ENCODE results near the gene ZNF541.

DNA sequence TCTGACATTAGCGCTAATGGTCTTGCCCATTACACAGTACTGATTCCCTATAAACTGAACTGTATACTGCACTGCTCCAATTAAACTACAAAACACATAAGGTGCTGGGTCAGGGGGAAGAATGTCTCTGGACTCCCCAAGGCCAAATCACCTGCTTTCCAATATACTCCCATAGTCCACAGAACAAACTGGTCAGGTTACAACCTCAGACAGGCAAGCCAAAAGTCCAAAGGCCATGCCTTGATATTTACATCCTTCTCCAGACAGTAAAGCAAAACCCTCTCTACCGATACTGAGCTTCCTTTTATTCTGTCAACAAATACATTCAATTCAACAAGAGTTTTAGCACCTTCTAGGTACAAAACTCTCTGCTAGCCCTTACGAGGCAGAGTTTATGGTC, 8.9 kb downstream of the ZNF541 start:
- TF ChIP-seq, protein P1, sequence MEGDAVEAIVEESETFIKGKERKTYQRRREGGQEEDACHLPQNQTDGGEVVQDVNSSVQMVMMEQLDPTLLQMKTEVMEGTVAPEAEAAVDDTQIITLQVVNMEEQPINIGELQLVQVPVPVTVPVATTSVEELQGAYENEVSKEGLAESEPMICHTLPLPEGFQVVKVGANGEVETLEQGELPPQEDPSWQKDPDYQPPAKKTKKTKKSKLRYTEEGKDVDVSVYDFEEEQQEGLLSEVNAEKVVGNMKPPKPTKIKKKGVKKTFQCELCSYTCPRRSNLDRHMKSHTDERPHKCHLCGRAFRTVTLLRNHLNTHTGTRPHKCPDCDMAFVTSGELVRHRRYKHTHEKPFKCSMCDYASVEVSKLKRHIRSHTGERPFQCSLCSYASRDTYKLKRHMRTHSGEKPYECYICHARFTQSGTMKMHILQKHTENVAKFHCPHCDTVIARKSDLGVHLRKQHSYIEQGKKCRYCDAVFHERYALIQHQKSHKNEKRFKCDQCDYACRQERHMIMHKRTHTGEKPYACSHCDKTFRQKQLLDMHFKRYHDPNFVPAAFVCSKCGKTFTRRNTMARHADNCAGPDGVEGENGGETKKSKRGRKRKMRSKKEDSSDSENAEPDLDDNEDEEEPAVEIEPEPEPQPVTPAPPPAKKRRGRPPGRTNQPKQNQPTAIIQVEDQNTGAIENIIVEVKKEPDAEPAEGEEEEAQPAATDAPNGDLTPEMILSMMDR (IDR thresholded peaks at IDR 0.05; ENCODE audit: extremely low read depth in 1 of 2, insufficient read depth in 1 of 2, low read depth in 1 of 2, low read length in 2 of 2), result no peak
- TF ChIP-seq, protein P2, sequence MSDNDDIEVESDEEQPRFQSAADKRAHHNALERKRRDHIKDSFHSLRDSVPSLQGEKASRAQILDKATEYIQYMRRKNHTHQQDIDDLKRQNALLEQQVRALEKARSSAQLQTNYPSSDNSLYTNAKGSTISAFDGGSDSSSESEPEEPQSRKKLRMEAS (IDR thresholded peaks at IDR 0.05; ENCODE audit: insufficient read depth, insufficient read length), result no peak
- TF ChIP-seq EZH2 (IDR thresholded peaks at IDR 0.05; ENCODE audit: borderline replicate concordance, low read depth, low read length, severe bottlenecking) (no peak), GATA2 (IDR thresholded peaks at IDR 0.05; ENCODE audit: insufficient read depth, insufficient read length, low read depth, low read length) (no peak), POLR2AphosphoS5 (IDR thresholded peaks at IDR 0.05; ENCODE audit: insufficient read depth, low read depth, low read length) (no peak), MYC (IDR thresholded peaks at IDR 0.05; ENCODE audit: low read depth, low read length) (no peak)
